ENCODE measurements around the gene ARV1.
"Not testable (repeated sequence)": the region's sequence is repeated elsewhere in the genome, so short reads cannot be mapped to it uniquely, and the experiment has no call there.

Gene ARV1

GRCh38 chr1:230977761-230978490 is 968 bp upstream of the ARV1 start:
- TF ChIP-seq L3MBTL2 (conservative IDR thresholded peaks at IDR 0.05): 0 out of 2 replicates have a peak, but pooled peaks have one; percentile 30
- no peak for TF ChIP-seq LEF1 (IDR thresholded peaks at IDR 0.05; ENCODE audit: borderline replicate concordance)
- TF ChIP-seq, protein P1, sequence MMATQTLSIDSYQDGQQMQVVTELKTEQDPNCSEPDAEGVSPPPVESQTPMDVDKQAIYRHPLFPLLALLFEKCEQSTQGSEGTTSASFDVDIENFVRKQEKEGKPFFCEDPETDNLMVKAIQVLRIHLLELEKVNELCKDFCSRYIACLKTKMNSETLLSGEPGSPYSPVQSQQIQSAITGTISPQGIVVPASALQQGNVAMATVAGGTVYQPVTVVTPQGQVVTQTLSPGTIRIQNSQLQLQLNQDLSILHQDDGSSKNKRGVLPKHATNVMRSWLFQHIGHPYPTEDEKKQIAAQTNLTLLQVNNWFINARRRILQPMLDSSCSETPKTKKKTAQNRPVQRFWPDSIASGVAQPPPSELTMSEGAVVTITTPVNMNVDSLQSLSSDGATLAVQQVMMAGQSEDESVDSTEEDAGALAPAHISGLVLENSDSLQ (IDR thresholded peaks at IDR 0.05): peak; percentile 60
- TF ChIP-seq HDGF (IDR thresholded peaks at IDR 0.05; ENCODE audit: borderline replicate concordance): no peak
- no peak for TF ChIP-seq ARNT (IDR thresholded peaks at IDR 0.05)
- POLR2A ChIA-PET: interaction anchor here (0.7 to 1.8 kb wide), 13 partner anchors 14 to 131 kb away, joined by 3 to 11 read pairs (median 4); no protein-coding TSS in a partner anchor
- DNase-seq (ENCODE audit: extremely low spot score): peak; percentile 55
- CTCF ChIA-PET: interaction anchor here (0.7 to 1.2 kb wide), 2 partner anchors 32 to 252 kb away, joined by 3 read pairs; no protein-coding TSS in a partner anchor

- ChIA-PET CTCF (interaction anchor here (1.2 kb wide), 1 partner anchor 33 kb away, joined by 3 read pairs; no protein-coding TSS in a partner anchor), POLR2A (interaction anchor here (0.8 to 1.8 kb wide), 6 partner anchors 12 to 130 kb away, joined by 3 to 11 read pairs (median 5); no protein-coding TSS in a partner anchor)
- TF ChIP-seq HDGF (IDR thresholded peaks at IDR 0.05; ENCODE audit: borderline replicate concordance) (no peak), ZNF384 (IDR thresholded peaks at IDR 0.05) (no peak), CTBP1 (IDR thresholded peaks at IDR 0.05; ENCODE audit: borderline replicate concordance) (no peak), FOXM1 (IDR thresholded peaks at IDR 0.05; ENCODE audit: borderline replicate concordance) (no peak), ELF4 (IDR thresholded peaks at IDR 0.05) (no peak), NFRKB (IDR thresholded peaks at IDR 0.05) (no peak), L3MBTL2 (conservative IDR thresholded peaks at IDR 0.05) (no peak), FOXK2 (IDR thresholded peaks at IDR 0.05) (no peak), SP1 (IDR thresholded peaks at IDR 0.05) (no peak), LEF1 (IDR thresholded peaks at IDR 0.05; ENCODE audit: borderline replicate concordance) (no peak), ARNT (IDR thresholded peaks at IDR 0.05) (no peak), TARDBP (IDR thresholded peaks at IDR 0.05) (no peak), BHLHE40 (IDR thresholded peaks at IDR 0.05; ENCODE audit: borderline replicate concordance) (no peak), FOXA1 (IDR thresholded peaks at IDR 0.05) (no peak), SUZ12 (IDR thresholded peaks at IDR 0.05) (no peak)
- TF ChIP-seq, protein P1 (IDR thresholded peaks at IDR 0.05): no peak
- no peak for DNase-seq (ENCODE audit: extremely low spot score)
Observed at GRCh38 chr1:230979389-230979716, 459 bp downstream of the ARV1 start.

DNA sequence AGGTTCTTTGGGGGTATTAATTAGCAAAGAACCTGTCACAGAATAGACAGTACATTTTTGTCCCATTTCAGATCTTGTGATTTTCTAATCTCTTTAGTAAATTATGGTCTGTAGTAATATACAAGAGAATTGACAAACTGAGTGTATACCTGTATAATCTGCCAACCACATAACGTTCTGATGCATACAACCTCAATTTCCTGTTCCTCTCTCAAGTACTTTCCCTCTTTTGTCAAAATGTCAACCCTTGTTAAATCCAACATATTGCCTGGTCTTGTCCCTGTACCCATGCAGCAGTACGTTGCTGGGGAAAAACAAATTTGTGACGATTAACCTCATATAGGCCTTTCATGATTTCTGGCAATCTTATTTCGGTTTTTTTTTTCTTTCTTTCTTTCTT is 1.1 kb downstream of the ARV1 start:
- no peak for DNase-seq (ENCODE audit: extremely low spot score)
- TF ChIP-seq FOXK2 (IDR thresholded peaks at IDR 0.05) (no peak), FOXM1 (IDR thresholded peaks at IDR 0.05; ENCODE audit: borderline replicate concordance) (no peak), SUZ12 (IDR thresholded peaks at IDR 0.05) (no peak), ZNF384 (IDR thresholded peaks at IDR 0.05) (no peak), LEF1 (IDR thresholded peaks at IDR 0.05; ENCODE audit: borderline replicate concordance) (no peak), ELF4 (IDR thresholded peaks at IDR 0.05) (no peak), FOXA1 (IDR thresholded peaks at IDR 0.05) (no peak), BHLHE40 (IDR thresholded peaks at IDR 0.05; ENCODE audit: borderline replicate concordance) (no peak), SP1 (IDR thresholded peaks at IDR 0.05) (no peak), L3MBTL2 (conservative IDR thresholded peaks at IDR 0.05) (no peak), ARNT (IDR thresholded peaks at IDR 0.05) (no peak), NFRKB (IDR thresholded peaks at IDR 0.05) (no peak), CTBP1 (IDR thresholded peaks at IDR 0.05; ENCODE audit: borderline replicate concordance) (no peak), HDGF (IDR thresholded peaks at IDR 0.05; ENCODE audit: borderline replicate concordance) (no peak), TARDBP (IDR thresholded peaks at IDR 0.05) (no peak)
- TF ChIP-seq, protein P1 (IDR thresholded peaks at IDR 0.05): no peak
- ChIA-PET CTCF (no interaction called here), POLR2A (interaction anchor here (0.8 kb wide), 1 partner anchor 55 kb away, joined by 3 read pairs; no protein-coding TSS in a partner anchor)

- DNase-seq (ENCODE audit: extremely low spot score): no peak
- CTCF ChIA-PET: interaction anchor here (0.7 to 1.5 kb wide), 3 partner anchors 10 to 151 kb away, joined by 3 to 5 read pairs (median 4); no protein-coding TSS in a partner anchor
- POLR2A ChIA-PET: no interaction called here
- TF ChIP-seq TARDBP (IDR thresholded peaks at IDR 0.05): no peak
- no peak for TF ChIP-seq FOXA1 (IDR thresholded peaks at IDR 0.05)
- no peak for TF ChIP-seq ARNT (IDR thresholded peaks at IDR 0.05)
- TF ChIP-seq FOXM1 (IDR thresholded peaks at IDR 0.05; ENCODE audit: borderline replicate concordance): no peak
- no peak for TF ChIP-seq ZNF384 (IDR thresholded peaks at IDR 0.05)
- no peak for TF ChIP-seq SUZ12 (IDR thresholded peaks at IDR 0.05)
- TF ChIP-seq LEF1 (IDR thresholded peaks at IDR 0.05; ENCODE audit: borderline replicate concordance): no peak
- no peak for TF ChIP-seq ELF4 (IDR thresholded peaks at IDR 0.05)
- TF ChIP-seq BHLHE40 (IDR thresholded peaks at IDR 0.05; ENCODE audit: borderline replicate concordance): no peak
- no peak for TF ChIP-seq HDGF (IDR thresholded peaks at IDR 0.05; ENCODE audit: borderline replicate concordance)
- no peak for TF ChIP-seq NFRKB (IDR thresholded peaks at IDR 0.05)
Observed at GRCh38 chr1:230982696-230983095, 3.8 kb downstream of the ARV1 start.

DNA sequence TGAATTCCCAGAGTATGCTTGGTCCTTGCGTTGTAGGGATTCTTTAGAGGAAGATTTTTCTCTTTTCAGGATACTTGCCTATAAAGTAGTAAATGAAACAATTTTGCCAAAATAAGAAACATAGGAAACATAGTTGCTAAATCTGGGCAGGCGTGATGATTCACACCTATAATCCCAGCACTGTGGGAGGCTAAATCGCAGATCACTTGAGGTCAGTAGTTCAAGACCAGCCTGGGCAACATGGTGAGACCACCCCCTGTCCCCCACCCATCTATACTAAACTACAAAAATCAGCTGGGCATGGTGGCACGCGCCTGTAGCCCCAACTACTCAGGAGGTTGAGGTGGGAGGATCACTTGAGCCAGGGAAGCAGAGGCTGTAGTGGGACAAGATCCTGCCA is 4.9 kb downstream of the ARV1 start:
- CTCF ChIA-PET: no interaction called here
- TF ChIP-seq, protein P1 (IDR thresholded peaks at IDR 0.05): no peak
- no peak for TF ChIP-seq FOXM1 (IDR thresholded peaks at IDR 0.05; ENCODE audit: borderline replicate concordance)
- no peak for TF ChIP-seq CTBP1 (IDR thresholded peaks at IDR 0.05; ENCODE audit: borderline replicate concordance)
- TF ChIP-seq SUZ12 (IDR thresholded peaks at IDR 0.05): no peak
- TF ChIP-seq ZNF384 (IDR thresholded peaks at IDR 0.05): no peak
- no peak for TF ChIP-seq BHLHE40 (IDR thresholded peaks at IDR 0.05; ENCODE audit: borderline replicate concordance)
- TF ChIP-seq LEF1 (IDR thresholded peaks at IDR 0.05; ENCODE audit: borderline replicate concordance): no peak
- TF ChIP-seq ELF4 (IDR thresholded peaks at IDR 0.05): no peak
- no peak for TF ChIP-seq ARNT (IDR thresholded peaks at IDR 0.05)
- no peak for TF ChIP-seq SP1 (IDR thresholded peaks at IDR 0.05)
- TF ChIP-seq FOXA1 (IDR thresholded peaks at IDR 0.05): no peak
- TF ChIP-seq TARDBP (IDR thresholded peaks at IDR 0.05): no peak
- DNase-seq (ENCODE audit: extremely low spot score): no peak
- POLR2A ChIA-PET: no interaction called here

DNA sequence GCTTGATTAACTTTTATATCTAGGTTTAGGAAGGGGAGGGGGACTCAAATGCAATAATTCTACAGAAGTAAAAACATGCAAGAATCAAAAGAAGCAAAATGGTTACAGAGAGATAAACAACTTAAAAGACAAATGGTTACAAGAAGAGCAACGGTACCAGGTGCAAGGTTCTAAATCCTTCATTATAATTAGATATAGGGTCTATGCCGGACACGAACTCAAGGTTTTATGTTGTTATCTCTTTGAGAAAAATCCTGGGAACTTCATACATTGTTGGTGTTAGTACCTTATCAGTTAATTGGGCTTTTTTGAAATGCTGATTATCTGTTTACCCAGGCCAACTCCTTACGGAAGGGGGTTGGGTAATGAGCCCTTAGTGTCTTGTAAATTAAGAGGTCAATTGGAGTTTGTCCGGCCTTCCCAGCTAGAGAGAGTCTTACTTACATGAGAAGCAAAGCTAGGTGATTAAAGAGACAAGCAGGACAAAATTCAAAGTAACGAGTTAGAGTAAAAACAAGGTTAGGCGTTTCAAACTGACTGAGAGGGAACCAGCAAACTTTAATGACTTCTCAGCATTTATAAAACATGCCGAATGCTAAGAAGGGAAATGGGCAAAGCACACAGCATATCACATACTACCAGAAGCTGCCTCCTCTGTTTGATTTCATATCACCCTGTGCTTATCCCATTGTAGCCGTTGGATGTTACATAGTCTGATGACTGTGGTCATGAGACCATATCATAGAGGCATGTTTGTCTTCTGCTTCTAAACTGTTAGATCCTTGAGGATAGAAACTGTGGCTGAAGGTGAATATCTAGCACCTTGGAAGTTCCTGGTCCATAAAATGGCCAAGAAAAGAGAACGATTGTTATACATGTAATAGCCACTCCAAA is 6.0 kb downstream of the ARV1 start:
- DNase-seq (ENCODE audit: extremely low spot score); POLR2A ChIA-PET: not testable (repeated sequence)

More for the DNA sequence above, 6.0 kb downstream of the ARV1 start:
- CTCF ChIA-PET: interaction anchor here (0.5 to 0.7 kb wide), 2 partner anchors 37 to 237 kb away, joined by 5 to 9 read pairs; no protein-coding TSS in a partner anchor

Measured in HEK293T (cell line).